H1 (cell line): ENCODE data around the gene SPRYD3. TPM values are rescaled to one million over a fixed set of nuclear protein-coding genes. Genes with fewer than 3 reads are reported as not detected.
A peak's percentile ranks its signal among the peaks of the same experiment; 100 is the strongest.

ENCODE experiments used
- CTCF ChIA-PET: fragments of 300-600 bp; sonication (Branson Sonifier 250); formaldehyde crosslinking; loops from one replicate; lab custom pipeline; 2021; ENCODE audit not compliant: partially characterized antibody; lab: Charles Lee
- POLR2A ChIA-PET: fragments of 300-600 bp; sonication (Branson Sonifier 250); formaldehyde crosslinking; loops from one replicate; lab custom pipeline; 2021; ENCODE audit warnings: inconsistent platforms; ENCODE audit not compliant: partially characterized antibody; lab: Charles Lee
- DNase-seq, 2 experiments: peaks; one replicate each; pipeline versions ENCODE4 v3.0.0 to v3.0.0-alpha.2; 2010 to 2022; ENCODE audit warnings: low spot score in 2 of 2, low read depth in 1 of 2, mixed read lengths in 1 of 2
- FAIRE-seq: peaks from 2 replicates; lab custom pipeline; 2011; peaks lifted over from hg19 to GRCh38; lab: Jason Lieb, UNC
- H2AFZ ChIP-seq: 2 replicates; pipeline ENCODE4 v1.8.1; 2012; ENCODE audit warnings: low read length, inconsistent platforms
- H2AK5ac ChIP-seq: 2 replicates; pipeline ENCODE4 v1.6.1; 2013; ENCODE audit warnings: low read depth, low read length
- H2BK120ac ChIP-seq: replicated peaks from 2 replicates; pipeline ENCODE3; 2013; ENCODE audit warnings: low read depth, low read length, inconsistent platforms
- H2BK12ac ChIP-seq: 2 replicates; pipeline ENCODE4 v1.6.1; 2013; ENCODE audit warnings: low read depth, low read length
- H2BK15ac ChIP-seq: 2 replicates; pipeline ENCODE4 v1.6.1; 2013; ENCODE audit warnings: low read length
- H2BK20ac ChIP-seq: 2 replicates; pipeline ENCODE4 v1.6.1; 2013; ENCODE audit warnings: low read length
- H2BK5ac ChIP-seq: 2 replicates; pipeline ENCODE4 v1.6.1; 2013; ENCODE audit warnings: low read depth, low read length
- H3K14ac ChIP-seq: 2 replicates; pipeline ENCODE4 v1.6.1; 2013; ENCODE audit warnings: inconsistent platforms; ENCODE audit not compliant: insufficient read length
- H3K18ac ChIP-seq: 2 replicates; pipeline ENCODE4 v1.6.1; 2013; ENCODE audit warnings: low read length; ENCODE audit errors: extremely low read depth
- H3K23ac ChIP-seq: 2 replicates; pipeline ENCODE4 v1.6.1; 2013; ENCODE audit warnings: inconsistent platforms; ENCODE audit not compliant: insufficient read length
- H3K23me2 ChIP-seq: 2 replicates; pipeline ENCODE4 v1.6.1; 2013; ENCODE audit warnings: low read depth, low read length
- H3K27ac ChIP-seq: 2 replicates; pipeline ENCODE4 v1.6.1; 2011; ENCODE audit warnings: low read depth, low read length, inconsistent platforms
- H3K27me3 ChIP-seq, 4 experiments: replicated peaks in 1 of 4; 1 replicate in 1 of 4; 2 replicates in 3 of 4; pipeline versions ENCODE4 v1.6.1 to v1.8.1; 2011 to 2013; ENCODE audit warnings: low read length in 3 of 4, mild to moderate bottlenecking in 3 of 4, inconsistent platforms in 2 of 4, mixed read lengths in 2 of 4, moderate library complexity in 1 of 4; ENCODE audit not compliant: control insufficient read depth in 3 of 4, insufficient read depth in 3 of 4; ENCODE audit errors: extremely low read depth in 1 of 4
- H3K36me3 ChIP-seq, 4 experiments: 2 replicates each; pipeline versions ENCODE4 v1.6.1 to v1.8.1; 2011 to 2013; ENCODE audit warnings: mild to moderate bottlenecking in 4 of 4, low read length in 3 of 4, moderate library complexity in 2 of 4, control low read depth in 1 of 4, inconsistent platforms in 1 of 4; ENCODE audit not compliant: insufficient read depth in 4 of 4, control insufficient read depth in 2 of 4
- H3K4ac ChIP-seq: replicated peaks from 2 replicates; pipeline ENCODE3; 2013; ENCODE audit warnings: low read length, low read depth, mixed read lengths, inconsistent platforms; ENCODE audit not compliant: insufficient read length
- H3K4me1 ChIP-seq, 4 experiments: replicated peaks in 1 of 4; 1 replicate in 1 of 4; 2 replicates in 3 of 4; pipeline versions ENCODE4 v1.6.1 to v1.8.1; 2011 to 2013; ENCODE audit warnings: low read length in 3 of 4, inconsistent platforms in 2 of 4, mixed read lengths in 1 of 4; ENCODE audit not compliant: insufficient read depth in 4 of 4, control insufficient read depth in 3 of 4
- H3K4me2 ChIP-seq, 2 experiments: 2 replicates each; pipeline versions ENCODE4 v1.6.1 to v1.8.1; 2011 to 2013; ENCODE audit warnings: low read depth in 2 of 2, low read length in 2 of 2, control low read depth in 1 of 2, inconsistent platforms in 1 of 2, mild to moderate bottlenecking in 1 of 2; ENCODE audit not compliant: insufficient read depth in 1 of 2
- H3K4me3 ChIP-seq, 4 experiments: fragments of 200-600, 300-600 bp in 1 of 4; sonication (generic), shearing (Covaris generic), sonication (Bioruptor Twin) in 1 of 4; 2 replicates each; pipeline versions ENCODE4 v1.5.1 to v1.8.1; 2011 to 2016; ENCODE audit warnings: low read length in 4 of 4, low read depth in 3 of 4, control low read depth in 2 of 4, inconsistent platforms in 2 of 4, mild to moderate bottlenecking in 2 of 4, mixed read lengths in 1 of 4, moderate library complexity in 1 of 4; ENCODE audit not compliant: insufficient read depth in 2 of 4; ENCODE audit errors: extremely low read depth in 1 of 4
- H3K56ac ChIP-seq: replicated peaks from 2 replicates; pipeline ENCODE3; 2013; ENCODE audit warnings: low read depth, mild to moderate bottlenecking, mixed read lengths, low read length, inconsistent platforms; ENCODE audit not compliant: insufficient read length
- H3K79me1 ChIP-seq: 2 replicates; pipeline ENCODE4 v1.6.1; 2013; ENCODE audit warnings: low read depth, low read length, control low read depth
- H3K79me2 ChIP-seq, 2 experiments: 2 replicates each; pipeline versions ENCODE4 v1.6.1 to v1.8.1; 2012 to 2013; ENCODE audit warnings: low read length in 2 of 2, mild to moderate bottlenecking in 2 of 2, inconsistent platforms in 1 of 2; ENCODE audit not compliant: insufficient read depth in 2 of 2, control insufficient read depth in 1 of 2
- H3K9ac ChIP-seq, 4 experiments: replicated peaks in 1 of 4; 1 replicate in 1 of 4; 2 replicates in 3 of 4; pipeline versions ENCODE4 v1.6.1 to v1.8.1; 2011 to 2013; ENCODE audit warnings: low read depth in 3 of 4, low read length in 3 of 4, control low read depth in 2 of 4, mild to moderate bottlenecking in 2 of 4, moderate library complexity in 2 of 4, inconsistent platforms in 1 of 4; ENCODE audit errors: extremely low read depth in 1 of 4
- H3K9me3 ChIP-seq, 2 experiments: 2 replicates each; pipeline versions ENCODE4 v1.6.1 to v1.8.1; 2012 to 2013; ENCODE audit warnings: mild to moderate bottlenecking in 2 of 2, moderate library complexity in 2 of 2, control low read depth in 1 of 2, inconsistent platforms in 1 of 2, low read depth in 1 of 2, low read length in 1 of 2, mixed read lengths in 1 of 2; ENCODE audit not compliant: insufficient read depth in 2 of 2
- H4K20me1 ChIP-seq, 2 experiments: replicated peaks in 1 of 2; 2 replicates each; pipeline versions ENCODE3 to v1.8.1; 2011 to 2013; ENCODE audit warnings: inconsistent platforms in 2 of 2, low read length in 2 of 2, mild to moderate bottlenecking in 1 of 2; ENCODE audit not compliant: insufficient read depth in 2 of 2, control insufficient read depth in 1 of 2
- H4K5ac ChIP-seq: 2 replicates; pipeline ENCODE4 v1.6.1; 2013; ENCODE audit warnings: low read length, low read depth, mixed read lengths, inconsistent platforms; ENCODE audit not compliant: insufficient read length
- H4K8ac ChIP-seq: 2 replicates; pipeline ENCODE4 v1.8.0; 2013; ENCODE audit warnings: mild to moderate bottlenecking, moderate library complexity, low read length, inconsistent platforms; ENCODE audit not compliant: insufficient read depth; ENCODE audit errors: extremely low read depth
- H4K91ac ChIP-seq: replicated peaks from 2 replicates; pipeline ENCODE3; 2013; ENCODE audit warnings: low read length, mixed read lengths, inconsistent platforms; ENCODE audit not compliant: insufficient read length
- GABPA ChIP-seq: IDR thresholded peaks from 2 replicates; pipeline ENCODE4 v1.6.1; 2011; ENCODE audit warnings: mild to moderate bottlenecking, low read length, moderate library complexity, borderline replicate concordance; ENCODE audit not compliant: insufficient read depth
- SIN3A ChIP-seq, 2 experiments: IDR thresholded peaks in 1 of 2; conservative IDR thresholded peaks in 1 of 2; 2 replicates each; pipeline ENCODE4 v1.6.1; 2011 to 2012; ENCODE audit warnings: low read length in 2 of 2, improper control_type of control experiment in 1 of 2, low read depth in 1 of 2, mild to moderate bottlenecking in 1 of 2
- TBP ChIP-seq: IDR thresholded peaks from 2 replicates; pipeline ENCODE4 v1.6.1; 2011; ENCODE audit warnings: low read depth, low read length, improper control_type of control experiment
- WGBS, 2 experiments: shearing (Covaris generic) in 1 of 2; methylation state at CpG; one replicate each; pipeline versions ENCODE4 v1.1.6 to v1.1.7; 2013 to 2015; ENCODE audit warnings: low lambda C conversion rate in 2 of 2, mixed read lengths in 2 of 2, inconsistent platforms in 1 of 2, low coverage in 1 of 2, missing lambda C conversion rate in 1 of 2; ENCODE audit not compliant: insufficient replicate concordance in 2 of 2, insufficient coverage in 1 of 2, insufficient read length in 1 of 2; ENCODE audit errors: extremely low coverage in 1 of 2, missing lambda C conversion rate in 1 of 2; 5-methylcytosine and 5-hydroxymethylcytosine counted together
- polyA plus RNA-seq, 7 experiments: library from polyadenylated mRNA; depleted of rRNA in 3 of 7; stranded (reverse) in 5 of 7; unstranded in 2 of 7; fragments of >200 nt in 5 of 7; fragments of 200-250 nt in 2 of 7; gene quantifications; 1 replicate in 5 of 7; 2 replicates in 1 of 7; 4 replicates in 1 of 7; pipeline versions ENCODE4 v1.2.1 to v1.2.3, GENCODE V29; 2011 to 2013; ENCODE audit warnings: missing spikeins in 2 of 7, mixed read lengths in 2 of 7
- total RNA-seq: library from RNA; stranded (reverse); fragmentation: NEBNext Ultra II Directional; extraction: Animal tissue kit (Norgen Biotek cat#: 25700); gene quantifications from 2 replicates; pipeline ENCODE4 v1.2.1, GENCODE V29; 2021
- TF ChIP-seq, protein P1 (sequence below): IDR thresholded peaks from 2 replicates; pipeline ENCODE4 v1.6.1; 2011; ENCODE audit warnings: low read depth, mild to moderate bottlenecking, low read length; ENCODE audit not compliant: insufficient read depth
- TF ChIP-seq, protein P2 (sequence below): IDR thresholded peaks from 2 replicates; pipeline ENCODE4 v1.6.1; 2012; ENCODE audit warnings: inconsistent platforms

Gene SPRYD3
- total and polyA plus RNA-seq, 2 of the 8 experiments (the other 6 are each of a cell fraction or from before 2014, with no cell fraction given): 6.8 to 8.0 TPM

DNA sequence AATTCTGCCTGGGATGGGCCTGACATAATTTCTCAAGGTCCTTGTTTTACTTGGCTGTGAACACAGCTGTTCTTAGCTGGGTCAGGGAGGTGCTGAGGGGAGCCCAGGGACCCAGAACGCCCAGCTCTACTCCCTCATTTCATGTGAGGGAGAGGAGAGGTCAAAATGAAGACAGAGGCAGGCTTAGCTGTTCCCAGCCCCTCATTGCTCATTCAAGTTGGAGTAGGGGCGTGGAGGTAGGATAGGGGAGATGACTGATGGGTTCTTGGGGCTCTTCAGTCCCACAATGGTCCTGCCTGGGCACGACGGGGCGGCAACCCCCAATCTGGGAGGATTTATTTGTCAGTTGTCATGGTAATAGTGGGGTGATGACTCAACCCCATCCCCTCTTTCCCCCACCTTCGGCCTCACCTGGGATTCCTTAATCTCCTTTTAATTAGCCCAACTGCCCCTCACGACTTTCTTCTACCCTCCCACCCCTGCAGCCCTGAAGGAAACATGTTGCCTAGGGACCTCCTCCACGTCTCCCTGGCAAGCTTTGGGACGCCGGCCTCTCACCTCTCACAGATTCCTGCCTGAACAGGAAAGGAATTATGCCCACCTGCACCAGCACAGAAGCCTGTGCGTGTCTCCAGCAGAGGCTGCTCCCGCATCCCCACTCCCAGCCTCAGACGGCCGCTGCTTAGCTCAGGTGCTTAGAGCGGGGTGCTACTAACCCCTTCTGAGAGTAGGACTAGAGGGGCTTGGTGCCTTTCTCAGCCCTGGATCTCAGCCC is 10.2 kb downstream of the SPRYD3 start:
- no peak for DNase-seq
- Histone ChIP-seq H3K4me2 (0 out of 4 replicates have a peak overlapping the region, but pooled peaks of 1 of the 2 experiments have one; percentile 4), H3K4me1 (peaks cover 4 to 16% (median 10%) of the 10 kb centered on the region in 4 experiments), H2BK5ac (no peak overlapping the region; the same call in 1 of the 2 replicates), H2BK20ac (no peak overlapping the region), H3K4ac (no peak overlapping the region), H4K91ac (no peak overlapping the region), H3K14ac (no peak overlapping the region), H3K18ac (no peak overlapping the region), H3K36me3 (no peaks in the 10 kb centered on the region), H3K27ac (no peak overlapping the region), H4K5ac (no peak overlapping the region), H3K9ac (no peak overlapping the region), H3K79me1 (no peaks in the 10 kb centered on the region), H3K23ac (no peak overlapping the region), H4K20me1 (peaks cover 2 to 5% of the 10 kb centered on the region in 2 experiments), H3K27me3 (peaks cover 0 to 2% (median 0%) of the 10 kb centered on the region in 4 experiments; a peak in 2 of 7 replicates), H2AFZ (no peak overlapping the region), H2BK120ac (no peak overlapping the region), H3K56ac (no peak overlapping the region), H3K23me2 (no peaks in the 10 kb centered on the region), H2AK5ac (no peak overlapping the region; the same call in 1 of the 2 replicates), H3K79me2 (no peaks in the 10 kb centered on the region), H2BK12ac (no peak overlapping the region), H4K8ac (0 out of 2 replicates have a peak overlapping the region, but pooled peaks have one; percentile 9), H3K4me3 (no peak overlapping the region), H3K9me3 (no peaks in the 10 kb centered on the region), H2BK15ac (no peak overlapping the region)
- FAIRE-seq: no peak
- WGBS, 2 experiments: 66% methylated on average over 15 of the region's 15 CpGs; no CpG with 5 or more reads in 1 of the 2 experiments
- ChIA-PET POLR2A (interaction anchor here (1.0 to 1.3 kb wide), 3 partner anchors 7 to 11 kb away, joined by 3 to 5 read pairs (median 3); partner anchors contain the start of gene SPRYD3), CTCF (interaction anchor here (1.0 to 22.4 kb wide), 7 partner anchors 7 to 128 kb away, joined by 3 to 531 read pairs (median 91); partner anchors contain the start of genes IGFBP6, SOAT2, SPRYD3 and TNS2)
- TF ChIP-seq, protein P1, sequence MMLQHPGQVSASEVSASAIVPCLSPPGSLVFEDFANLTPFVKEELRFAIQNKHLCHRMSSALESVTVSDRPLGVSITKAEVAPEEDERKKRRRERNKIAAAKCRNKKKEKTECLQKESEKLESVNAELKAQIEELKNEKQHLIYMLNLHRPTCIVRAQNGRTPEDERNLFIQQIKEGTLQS: no peak
- TF ChIP-seq SIN3A (conservative IDR thresholded peaks at IDR 0.05 in 1 of 2, IDR thresholded peaks at IDR 0.05 in 1 of 2; ENCODE audit: low read depth in 1 of 2, low read length in 2 of 2) (no peak), GABPA (no peak), TBP (no peak)
- TF ChIP-seq, protein P2, sequence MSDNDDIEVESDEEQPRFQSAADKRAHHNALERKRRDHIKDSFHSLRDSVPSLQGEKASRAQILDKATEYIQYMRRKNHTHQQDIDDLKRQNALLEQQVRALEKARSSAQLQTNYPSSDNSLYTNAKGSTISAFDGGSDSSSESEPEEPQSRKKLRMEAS: no peak
